WTC11 (cell line): Measurements from ENCODE around the gene RAMACL. TPM values are rescaled to one million over a fixed set of nuclear protein-coding genes. Genes with fewer than 3 reads are reported as not detected.

ENCODE experiments used
- ATAC-seq: fragments of 200-7000 bp; cut with Tn5 transposase; 2 replicates; pipeline ENCODE4 v1.10.0; 2021; ENCODE audit warnings: mild to moderate bottlenecking, moderate library complexity
- CTCF ChIA-PET: fragments of 300-600 bp; sonication (Branson Sonifier 250); formaldehyde crosslinking; loops from one replicate; lab custom pipeline; 2021; ENCODE audit warnings: antibody characterized with exemption; lab: Charles Lee
- POLR2A ChIA-PET: fragments of 350-600 bp; sonication (Branson Sonifier 250); formaldehyde crosslinking; loops from one replicate; lab custom pipeline; 2021; ENCODE audit warnings: antibody characterized with exemption; lab: Charles Lee
- DNase-seq: peaks from one replicate; pipeline ENCODE4 v3.0.0; 2021; ENCODE audit warnings: low spot score
- H3K27ac Mint-ChIP-seq: 2 replicates; pipeline ENCODE4 v1.8.0; 2021; ENCODE audit warnings: mixed read lengths
- H3K27me3 Mint-ChIP-seq: 2 replicates; pipeline ENCODE4 v1.8.0; 2021; ENCODE audit warnings: low read depth, mild to moderate bottlenecking, moderate library complexity, mixed read lengths
- H3K36me3 Mint-ChIP-seq: 2 replicates; pipeline ENCODE4 v1.8.0; 2021; ENCODE audit warnings: mixed read lengths
- H3K4me1 Mint-ChIP-seq: 2 replicates; pipeline ENCODE4 v1.8.0; 2022; ENCODE audit warnings: mixed read lengths
- H3K4me3 Mint-ChIP-seq: 2 replicates; pipeline ENCODE4 v1.8.0; 2021; ENCODE audit warnings: mild to moderate bottlenecking, moderate library complexity, mixed read lengths
- H3K9me3 Mint-ChIP-seq: 2 replicates; pipeline ENCODE4 v1.8.0; 2021; ENCODE audit warnings: mixed read lengths
- CTCF ChIP-seq: fragments of 200-600 bp; IDR thresholded peaks from 2 replicates; pipeline ENCODE4 v1.8.0; 2022; ENCODE audit warnings: antibody characterized with exemption
- HMGA2 ChIP-seq: fragments of 250-450 bp; sonication (Bioruptor Pico); IDR thresholded peaks from 2 replicates; pipeline ENCODE4 v1.4.0; 2021; ENCODE audit warnings: mild to moderate bottlenecking, moderate library complexity
- NFATC4 ChIP-seq: fragments of 250-450 bp; sonication (Bioruptor Pico); IDR thresholded peaks from 2 replicates; pipeline ENCODE4 v1.9.0; 2021; ENCODE audit warnings: mild to moderate bottlenecking
- NR2C2 ChIP-seq: sonication (generic); formaldehyde crosslinking; IDR thresholded peaks from 2 replicates; pipeline ENCODE4 v1.8.0; 2022; ENCODE audit warnings: mild to moderate bottlenecking, missing genetic modification reagents
- ZNF263 ChIP-seq: sonication (generic); formaldehyde crosslinking; IDR thresholded peaks from 2 replicates; pipeline ENCODE4 v1.8.1; 2022; ENCODE audit warnings: low read depth, mild to moderate bottlenecking, moderate library complexity, missing genetic modification reagents
- total RNA-seq: library from RNA; stranded (reverse); gene quantifications from 3 replicates; pipeline ENCODE4 v1.2.3, GENCODE V29; 2021
- TF ChIP-seq, protein P1 (sequence below): sonication (generic); formaldehyde crosslinking; IDR thresholded peaks from 2 replicates; pipeline ENCODE4 v1.8.1; 2023; ENCODE audit warnings: mild to moderate bottlenecking, missing genetic modification reagents
- TF ChIP-seq, protein P2 (sequence below): sonication (generic); formaldehyde crosslinking; IDR thresholded peaks from 2 replicates; pipeline ENCODE4 v1.8.1; 2022; ENCODE audit warnings: mild to moderate bottlenecking, missing genetic modification reagents, moderate library complexity, borderline replicate concordance
- TF ChIP-seq, protein P3 (sequence below): sonication (generic); formaldehyde crosslinking; IDR thresholded peaks from 2 replicates; pipeline ENCODE4 v1.8.0; 2022; ENCODE audit warnings: mild to moderate bottlenecking, missing genetic modification reagents
- TF ChIP-seq, protein P4 (sequence below): sonication (generic); formaldehyde crosslinking; IDR thresholded peaks from 2 replicates; pipeline ENCODE4 v1.8.0; 2022; ENCODE audit warnings: mild to moderate bottlenecking, missing genetic modification reagents
- TF ChIP-seq, protein P5 (sequence below): sonication (generic); formaldehyde crosslinking; IDR thresholded peaks from 2 replicates; pipeline ENCODE4 v1.8.1; 2022; ENCODE audit warnings: missing genetic modification reagents, borderline replicate concordance
- TF ChIP-seq, protein P6 (sequence below): sonication (generic); formaldehyde crosslinking; IDR thresholded peaks from 2 replicates; pipeline ENCODE4 v1.8.1; 2022; ENCODE audit warnings: low read depth, missing genetic modification reagents, borderline replicate concordance

The RAMACL gene
- total RNA-seq, 1 experiment from 2014 or later: 0.79 TPM

DNA sequence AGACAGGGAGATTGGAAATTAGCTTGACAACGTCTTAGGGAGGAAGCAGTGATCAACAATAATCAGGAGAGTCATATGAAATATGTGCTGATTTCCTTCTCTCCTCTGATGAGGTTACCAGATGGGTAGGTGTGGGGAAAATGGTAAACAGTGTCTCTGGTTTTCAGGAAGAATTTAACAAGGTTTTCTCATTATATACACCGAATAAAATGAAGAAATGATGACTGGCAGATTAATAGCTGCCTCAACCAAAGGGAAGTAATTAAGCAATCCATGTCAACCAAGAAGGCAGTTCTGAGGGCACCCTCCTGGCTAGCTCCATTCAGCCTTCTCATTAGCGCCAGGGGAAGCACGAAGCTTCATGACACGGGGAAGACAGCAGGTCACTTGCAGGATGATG, 12.7 kb upstream of the RAMACL start (continued):
- TF ChIP-seq, protein P1, sequence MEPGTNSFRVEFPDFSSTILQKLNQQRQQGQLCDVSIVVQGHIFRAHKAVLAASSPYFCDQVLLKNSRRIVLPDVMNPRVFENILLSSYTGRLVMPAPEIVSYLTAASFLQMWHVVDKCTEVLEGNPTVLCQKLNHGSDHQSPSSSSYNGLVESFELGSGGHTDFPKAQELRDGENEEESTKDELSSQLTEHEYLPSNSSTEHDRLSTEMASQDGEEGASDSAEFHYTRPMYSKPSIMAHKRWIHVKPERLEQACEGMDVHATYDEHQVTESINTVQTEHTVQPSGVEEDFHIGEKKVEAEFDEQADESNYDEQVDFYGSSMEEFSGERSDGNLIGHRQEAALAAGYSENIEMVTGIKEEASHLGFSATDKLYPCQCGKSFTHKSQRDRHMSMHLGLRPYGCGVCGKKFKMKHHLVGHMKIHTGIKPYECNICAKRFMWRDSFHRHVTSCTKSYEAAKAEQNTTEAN (CRISPR knock-in tag): no peak
- no peak for TF ChIP-seq HMGA2 (CRISPR knock-in tag)

DNA sequence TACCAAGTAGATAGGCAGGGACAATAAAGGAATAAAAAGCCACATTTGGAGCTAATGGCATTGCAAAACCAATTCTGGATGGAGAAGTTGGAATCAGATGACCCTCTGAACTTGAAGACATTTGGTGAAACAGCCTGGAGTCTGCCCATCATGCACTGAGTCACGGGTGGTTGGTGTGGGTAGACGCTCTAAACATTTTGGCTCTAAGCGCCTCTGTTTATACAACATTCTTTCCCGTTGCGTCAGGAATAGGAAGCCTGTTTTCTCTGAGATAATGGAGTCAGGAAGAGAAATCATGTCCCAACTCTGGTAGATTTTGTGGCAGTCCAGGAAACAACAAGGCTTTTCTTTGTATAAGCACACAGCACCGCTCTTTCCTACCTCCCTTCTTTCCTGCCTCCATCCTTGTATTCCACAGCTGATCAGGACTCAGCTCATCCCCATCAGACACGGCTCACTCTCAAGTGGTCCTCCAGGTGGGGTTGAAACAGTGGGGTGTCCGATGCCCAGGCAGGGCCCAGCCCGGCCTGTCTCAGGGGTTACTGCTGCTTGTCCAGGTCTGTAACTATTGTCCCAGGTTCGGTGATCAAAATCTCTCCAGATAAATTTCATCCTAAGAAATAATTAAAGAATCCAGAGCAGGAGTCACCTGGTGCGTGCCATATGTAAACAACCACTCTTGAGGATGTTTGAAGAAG, 12.1 kb upstream of the RAMACL start:
- H3K9me3 Mint-ChIP-seq: no peaks in the 10 kb centered on the region
- POLR2A ChIA-PET: no interaction called here
- H3K4me1 Mint-ChIP-seq: peaks cover 36% of the 10 kb centered on the region
- H3K4me3 Mint-ChIP-seq: no peak overlapping the region
- ATAC-seq (no peak), DNase-seq (no peak)
- H3K27me3 Mint-ChIP-seq: no peaks in the 10 kb centered on the region
- TF ChIP-seq, protein P2, sequence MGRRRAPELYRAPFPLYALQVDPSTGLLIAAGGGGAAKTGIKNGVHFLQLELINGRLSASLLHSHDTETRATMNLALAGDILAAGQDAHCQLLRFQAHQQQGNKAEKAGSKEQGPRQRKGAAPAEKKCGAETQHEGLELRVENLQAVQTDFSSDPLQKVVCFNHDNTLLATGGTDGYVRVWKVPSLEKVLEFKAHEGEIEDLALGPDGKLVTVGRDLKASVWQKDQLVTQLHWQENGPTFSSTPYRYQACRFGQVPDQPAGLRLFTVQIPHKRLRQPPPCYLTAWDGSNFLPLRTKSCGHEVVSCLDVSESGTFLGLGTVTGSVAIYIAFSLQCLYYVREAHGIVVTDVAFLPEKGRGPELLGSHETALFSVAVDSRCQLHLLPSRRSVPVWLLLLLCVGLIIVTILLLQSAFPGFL (CRISPR knock-in tag): no peak
- TF ChIP-seq CTCF (no peak), ZNF263 (no peak)
- TF ChIP-seq, protein P3, sequence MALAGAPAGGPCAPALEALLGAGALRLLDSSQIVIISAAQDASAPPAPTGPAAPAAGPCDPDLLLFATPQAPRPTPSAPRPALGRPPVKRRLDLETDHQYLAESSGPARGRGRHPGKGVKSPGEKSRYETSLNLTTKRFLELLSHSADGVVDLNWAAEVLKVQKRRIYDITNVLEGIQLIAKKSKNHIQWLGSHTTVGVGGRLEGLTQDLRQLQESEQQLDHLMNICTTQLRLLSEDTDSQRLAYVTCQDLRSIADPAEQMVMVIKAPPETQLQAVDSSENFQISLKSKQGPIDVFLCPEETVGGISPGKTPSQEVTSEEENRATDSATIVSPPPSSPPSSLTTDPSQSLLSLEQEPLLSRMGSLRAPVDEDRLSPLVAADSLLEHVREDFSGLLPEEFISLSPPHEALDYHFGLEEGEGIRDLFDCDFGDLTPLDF (CRISPR knock-in tag): no peak
- H3K27ac Mint-ChIP-seq: no peak overlapping the region
- H3K36me3 Mint-ChIP-seq: no peaks in the 10 kb centered on the region
- CTCF ChIA-PET: interaction anchor here (1.5 kb wide), 1 partner anchor 114 kb away, joined by 3 read pairs; no protein-coding TSS in a partner anchor

- Mint-ChIP-seq H3K27me3 (no peaks in the 10 kb centered on the region), H3K27ac (no peak overlapping the region), H3K4me1 (peaks cover 31% of the 10 kb centered on the region), H3K9me3 (no peaks in the 10 kb centered on the region), H3K36me3 (no peaks in the 10 kb centered on the region), H3K4me3 (no peak overlapping the region)
- TF ChIP-seq NR2C2 (CRISPR knock-in tag) (no peak), NFATC4 (CRISPR knock-in tag) (no peak)
- TF ChIP-seq, protein P3 (CRISPR knock-in tag): no peak
- TF ChIP-seq, protein P4, sequence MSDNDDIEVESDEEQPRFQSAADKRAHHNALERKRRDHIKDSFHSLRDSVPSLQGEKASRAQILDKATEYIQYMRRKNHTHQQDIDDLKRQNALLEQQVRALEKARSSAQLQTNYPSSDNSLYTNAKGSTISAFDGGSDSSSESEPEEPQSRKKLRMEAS: no peak
- TF ChIP-seq, protein P5, sequence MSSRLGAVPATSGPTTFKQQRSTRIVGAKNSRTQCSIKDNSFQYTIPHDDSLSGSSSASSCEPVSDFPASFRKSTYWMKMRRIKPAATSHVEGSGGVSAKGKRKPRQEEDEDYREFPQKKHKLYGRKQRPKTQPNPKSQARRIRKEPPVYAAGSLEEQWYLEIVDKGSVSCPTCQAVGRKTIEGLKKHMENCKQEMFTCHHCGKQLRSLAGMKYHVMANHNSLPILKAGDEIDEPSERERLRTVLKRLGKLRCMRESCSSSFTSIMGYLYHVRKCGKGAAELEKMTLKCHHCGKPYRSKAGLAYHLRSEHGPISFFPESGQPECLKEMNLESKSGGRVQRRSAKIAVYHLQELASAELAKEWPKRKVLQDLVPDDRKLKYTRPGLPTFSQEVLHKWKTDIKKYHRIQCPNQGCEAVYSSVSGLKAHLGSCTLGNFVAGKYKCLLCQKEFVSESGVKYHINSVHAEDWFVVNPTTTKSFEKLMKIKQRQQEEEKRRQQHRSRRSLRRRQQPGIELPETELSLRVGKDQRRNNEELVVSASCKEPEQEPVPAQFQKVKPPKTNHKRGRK: no peak
- TF ChIP-seq, protein P6, sequence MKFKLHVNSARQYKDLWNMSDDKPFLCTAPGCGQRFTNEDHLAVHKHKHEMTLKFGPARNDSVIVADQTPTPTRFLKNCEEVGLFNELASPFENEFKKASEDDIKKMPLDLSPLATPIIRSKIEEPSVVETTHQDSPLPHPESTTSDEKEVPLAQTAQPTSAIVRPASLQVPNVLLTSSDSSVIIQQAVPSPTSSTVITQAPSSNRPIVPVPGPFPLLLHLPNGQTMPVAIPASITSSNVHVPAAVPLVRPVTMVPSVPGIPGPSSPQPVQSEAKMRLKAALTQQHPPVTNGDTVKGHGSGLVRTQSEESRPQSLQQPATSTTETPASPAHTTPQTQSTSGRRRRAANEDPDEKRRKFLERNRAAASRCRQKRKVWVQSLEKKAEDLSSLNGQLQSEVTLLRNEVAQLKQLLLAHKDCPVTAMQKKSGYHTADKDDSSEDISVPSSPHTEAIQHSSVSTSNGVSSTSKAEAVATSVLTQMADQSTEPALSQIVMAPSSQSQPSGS (CRISPR knock-in tag): no peak
- ChIA-PET POLR2A (no interaction called here), CTCF (no interaction called here)
- ATAC-seq: no peak
- no peak for DNase-seq
Observed at GRCh38 chr6:166597711-166598440, 11.4 kb upstream of the RAMACL start.
